Spleen (tissue), 11 donors: ENCODE results near the gene IGF2. TPM values are rescaled to one million over a fixed set of nuclear protein-coding genes. Genes with fewer than 3 reads are reported as not detected.

Experiments used
- DNase-seq: peaks from one replicate; pipeline ENCODE4 v3.0.0-alpha.2; 2020
- H3K27ac ChIP-seq, 8 donors: fragments of 200-600 bp; sonication (generic) in 7 of 8; 1 replicate in 4 of 8; 2 replicates in 4 of 8; pipeline versions ENCODE4 v1.5.0 to v1.8.0; 2016 to 2021; ENCODE audit warnings: inconsistent platforms in 4 of 8, mild to moderate bottlenecking in 4 of 8, moderate library complexity in 1 of 8
- H3K27me3 ChIP-seq, 7 donors: fragments of 200-600 bp; sonication (generic) in 6 of 7; replicated peaks in 1 of 7; 1 replicate in 4 of 7; 2 replicates in 3 of 7; pipeline versions ENCODE4 v1.5.0 to v1.8.0; 2016 to 2021; ENCODE audit warnings: inconsistent platforms in 3 of 7, mild to moderate bottlenecking in 1 of 7
- H3K36me3 ChIP-seq, 6 donors: fragments of 200-600 bp; sonication (generic) in 5 of 6; 1 replicate in 4 of 6; 2 replicates in 2 of 6; pipeline versions ENCODE4 v1.5.0 to v1.8.0; 2016 to 2021; ENCODE audit warnings: inconsistent platforms in 2 of 6
- H3K4me1 ChIP-seq, 6 donors: fragments of 200-600 bp; sonication (generic) in 5 of 6; 1 replicate in 3 of 6; 2 replicates in 3 of 6; pipeline versions ENCODE4 v1.5.0 to v1.8.0; 2016 to 2021; ENCODE audit warnings: inconsistent platforms in 3 of 6
- H3K4me3 ChIP-seq, 8 donors: fragments of 200-600 bp; sonication (generic) in 7 of 8; 1 replicate in 4 of 8; 2 replicates in 4 of 8; pipeline versions ENCODE4 v1.5.0 to v1.8.0; 2016 to 2021; ENCODE audit warnings: inconsistent platforms in 4 of 8, mild to moderate bottlenecking in 4 of 8, moderate library complexity in 2 of 8
- H3K9me3 ChIP-seq, 8 donors: fragments of 200-600 bp; sonication (generic) in 7 of 8; 1 replicate in 4 of 8; 2 replicates in 4 of 8; pipeline versions ENCODE4 v1.5.0 to v1.8.0; 2016 to 2021; ENCODE audit warnings: inconsistent platforms in 4 of 8
- CTCF ChIP-seq, 11 experiments: fragments of 200-600 bp in 7 of 11; fragments of 450-650 bp in 4 of 11; sonication (generic) in 4 of 11; IDR thresholded peaks in 8 of 11; conservative IDR thresholded peaks in 3 of 11; 1 replicate in 7 of 11; 2 replicates in 4 of 11; pipeline versions ENCODE4 v1.4.0 to v1.8.0; 2016 to 2021; ENCODE audit warnings: antibody characterized with exemption in 11 of 11, inconsistent platforms in 4 of 11, mild to moderate bottlenecking in 1 of 11
- POLR2A ChIP-seq, 3 donors: fragments of 450-650 bp; IDR thresholded peaks; one replicate each; pipeline ENCODE4 v1.5.1; 2017; ENCODE audit warnings: antibody characterized with exemption in 3 of 3, mild to moderate bottlenecking in 1 of 3
- POLR2AphosphoS5 ChIP-seq, 3 donors: sonication (generic); formaldehyde crosslinking; IDR thresholded peaks; one replicate each; pipeline ENCODE4 v1.5.1; 2017; ENCODE audit warnings: antibody characterized with exemption in 3 of 3
- WGBS, 5 donors: extraction: QIAGEN DNeasy Blood & Tissue Kit in 3 of 5; methylation state at CpG; one replicate each; pipeline versions ENCODE4 v1.1.5 to v1.1.7; 2013 to 2018; 5-methylcytosine and 5-hydroxymethylcytosine counted together
- intact Hi-C: fragments of 100-400 bp; cut with DNase I; formaldehyde crosslinking; loops from one replicate; pipeline ENCODE4 v1.15.0; 2023; ENCODE audit warnings: low total_unique reads
- polyA plus RNA-seq, 3 donors: library from polyadenylated mRNA; stranded (reverse); fragments of 200-250 nt; gene quantifications; one replicate each; pipeline ENCODE4 v1.2.1, GENCODE V29; 2013
- total RNA-seq, 7 donors: library from RNA; depleted of rRNA in 3 of 7; stranded (reverse); fragments of >200 nt in 3 of 7; fragmentation: NEBNext Ultra II Directional in 4 of 7; extraction: Animal tissue kit (Norgen Biotek cat#: 25700) in 4 of 7; gene quantifications; one replicate each; pipeline versions ENCODE4 v1.1.0 to v1.2.1, GENCODE V29; 2016 to 2021
- donor health status: healthy with polysubstance abuse.
- donor health status: DM: no; HTN: no; CAD: no; lungs with moderate emphysema.
- donor health status: DM: no; HTN: no; CAD: no.
- donor health status: Bipolar disorder and iron deficiency.
- donor health status: healthy.
- donor health status: DM: no; HTN: no; CAD: no.
- donor health status: DM: yes; HTN: yes; CAD: no.

The IGF2 gene
- total and polyA plus RNA-seq, 10 donors, result 0.74 to 66.6 (median 13.7) TPM

GRCh38 chr11:2097998-2098690, 41.0 kb downstream of the IGF2 start:
- no peaks in the 10 kb centered on the region for H3K9me3 ChIP-seq
- H3K36me3 ChIP-seq, result no peaks in the 10 kb centered on the region
- H3K27ac ChIP-seq, result peak overlapping the region; percentile 48 to 81 (median 68)
- TF ChIP-seq POLR2A (IDR thresholded peaks at IDR 0.05) (no peak), CTCF (IDR thresholded peaks at IDR 0.05 in 8 of 11, conservative IDR thresholded peaks at IDR 0.05 in 3 of 11) (no peak), POLR2AphosphoS5 (IDR thresholded peaks at IDR 0.05) (no peak)
- intact Hi-C loops, result no loop called here
- peak; percentile 45 for DNase-seq
- 82 to 91% (median 89%) methylated on average over 13 to 14 of the region's 14 CpGs for WGBS, 5 donors
- no peak overlapping the region for H3K4me3 ChIP-seq
- H3K4me1 ChIP-seq, result peaks cover 3 to 62% (median 24%) of the 10 kb centered on the region in 6 donors
- H3K27me3 ChIP-seq, result peaks cover 0 to 16% (median 0%) of the 10 kb centered on the region in 7 donors

GRCh38 chr11:2097356-2097997, 41.7 kb downstream of the IGF2 start:
- peak; percentile 83 for DNase-seq
- intact Hi-C loops, result no loop called here

GRCh38 chr11:2096919-2097301, 42.3 kb downstream of the IGF2 start:
- no peak for TF ChIP-seq CTCF (IDR thresholded peaks at IDR 0.05 in 8 of 11, conservative IDR thresholded peaks at IDR 0.05 in 3 of 11)
- no peak for TF ChIP-seq POLR2A (IDR thresholded peaks at IDR 0.05)
- TF ChIP-seq POLR2AphosphoS5 (IDR thresholded peaks at IDR 0.05), result no peak
- Histone ChIP-seq H3K4me1 (peaks cover 3 to 55% (median 24%) of the 10 kb centered on the region in 6 donors), H3K27me3 (peaks cover 0 to 29% (median 0%) of the 10 kb centered on the region in 7 donors), H3K27ac (peak overlapping the region; percentile 48 to 81 (median 68)), H3K36me3 (no peaks in the 10 kb centered on the region), H3K4me3 (no peak overlapping the region), H3K9me3 (no peaks in the 10 kb centered on the region)
- 46 to 72% (median 68%) methylated on average over 8 to 17 of the region's 17 CpGs for WGBS, 5 donors
- DNase-seq, result peak; percentile 67
- intact Hi-C loops, result no loop called here

More at GRCh38 chr11:2097356-2097997, 41.7 kb downstream of the IGF2 start:
- Histone ChIP-seq H3K27me3 (peaks cover 0 to 23% (median 0%) of the 10 kb centered on the region in 7 donors), H3K4me3 (no peak overlapping the region), H3K27ac (peak overlapping the region; percentile 48 to 81 (median 68)), H3K4me1 (peaks cover 3 to 55% (median 24%) of the 10 kb centered on the region in 6 donors), H3K36me3 (no peaks in the 10 kb centered on the region), H3K9me3 (no peaks in the 10 kb centered on the region)
- TF ChIP-seq CTCF (IDR thresholded peaks at IDR 0.05 in 8 of 11, conservative IDR thresholded peaks at IDR 0.05 in 3 of 11) (no peak), POLR2AphosphoS5 (IDR thresholded peaks at IDR 0.05) (peak; percentile 31 to 81 (median 65))
- 58 to 64% (median 62%) methylated on average over 14 to 28 of the region's 28 CpGs for WGBS, 5 donors
